HUES6 (cell line): ENCODE data around the gene HMGXB4.
A peak's percentile ranks its signal among the peaks of the same experiment; 100 is the strongest.

Source experiments
- H3K27ac ChIP-seq: 2 replicates; pipeline ENCODE4 v1.7.0; 2013; ENCODE audit warnings: low read depth, mild to moderate bottlenecking, low read length, inconsistent platforms
- H3K27me3 ChIP-seq: 2 replicates; pipeline ENCODE4 v1.6.1; 2013; ENCODE audit warnings: low read length; ENCODE audit not compliant: control insufficient read depth, insufficient read depth
- H3K36me3 ChIP-seq: 2 replicates; pipeline ENCODE4 v1.6.1; 2013; ENCODE audit warnings: low read length; ENCODE audit not compliant: control insufficient read depth, insufficient read depth
- H3K4me1 ChIP-seq: 2 replicates; pipeline ENCODE4 v1.6.1; 2013; ENCODE audit warnings: low read length; ENCODE audit not compliant: control insufficient read depth, insufficient read depth
- H3K4me3 ChIP-seq: 2 replicates; pipeline ENCODE4 v1.5.1; 2013; ENCODE audit warnings: low read depth, low read length
- H3K9ac ChIP-seq: one replicate; pipeline ENCODE4 v1.6.1; 2013; ENCODE audit warnings: mild to moderate bottlenecking, low read length
- H3K9me3 ChIP-seq: 2 replicates; pipeline ENCODE4 v1.6.1; 2013; ENCODE audit warnings: low read depth, low read length; ENCODE audit not compliant: control insufficient read depth, insufficient read depth

The HMGXB4 gene

GRCh38 chr22:35257321-35258190 is at the start of gene HMGXB4:
Gene HMGXB4 (plus strand): TSS chr22:35257493. CDS start chr22:35262391, 4,898 bp downstream.
- peak within 1 kb of the TSS; percentile 99 for H3K27ac ChIP-seq
- no peaks in the 10 kb centered on the region for H3K9me3 ChIP-seq
- H3K4me1 ChIP-seq: peaks cover 18% of the 10 kb centered on the region; the same call in 1 of the 2 replicates
- peaks cover 15% of the 10 kb centered on the region for H3K36me3 ChIP-seq
- H3K9ac ChIP-seq: peak within 1 kb of the TSS; percentile 90
- no peaks in the 10 kb centered on the region for H3K27me3 ChIP-seq
- H3K4me3 ChIP-seq: peak within 1 kb of the TSS; percentile 96

GRCh38 chr22:35208003-35208402 is 49.3 kb upstream of the HMGXB4 start:
- H3K36me3 ChIP-seq: no peaks in the 10 kb centered on the region
- no peak overlapping the region for H3K4me3 ChIP-seq
- peaks cover 12% of the 10 kb centered on the region; the same call in 1 of the 2 replicates for H3K4me1 ChIP-seq
- H3K27me3 ChIP-seq: no peaks in the 10 kb centered on the region
- no peaks in the 10 kb centered on the region for H3K9me3 ChIP-seq
- no peak overlapping the region for H3K9ac ChIP-seq
- no peak overlapping the region for H3K27ac ChIP-seq

- Histone ChIP-seq H3K27me3 (no peaks in the 10 kb centered on the region), H3K4me3 (no peak overlapping the region), H3K9ac (no peak overlapping the region), H3K9me3 (no peaks in the 10 kb centered on the region), H3K36me3 (no peaks in the 10 kb centered on the region), H3K4me1 (peaks cover 12% of the 10 kb centered on the region; the same call in 1 of the 2 replicates), H3K27ac (no peak overlapping the region)
Observed at GRCh38 chr22:35209203-35209602, 48.1 kb upstream of the HMGXB4 start.

- Histone ChIP-seq H3K4me1 (no peaks in the 10 kb centered on the region), H3K9ac (no peak overlapping the region), H3K27ac (no peak overlapping the region), H3K27me3 (no peaks in the 10 kb centered on the region), H3K9me3 (no peaks in the 10 kb centered on the region), H3K36me3 (no peaks in the 10 kb centered on the region), H3K4me3 (no peak overlapping the region)
Observed at GRCh38 chr22:35212009-35212408, 45.3 kb upstream of the HMGXB4 start.

- no peaks in the 10 kb centered on the region for H3K36me3 ChIP-seq
- H3K9me3 ChIP-seq: no peaks in the 10 kb centered on the region
- H3K4me3 ChIP-seq: no peak overlapping the region
- H3K4me1 ChIP-seq: no peaks in the 10 kb centered on the region
- H3K27ac ChIP-seq: no peak overlapping the region
- no peak overlapping the region for H3K9ac ChIP-seq
- no peaks in the 10 kb centered on the region for H3K27me3 ChIP-seq
Observed at GRCh38 chr22:35212996-35213395, 44.3 kb upstream of the HMGXB4 start.

GRCh38 chr22:35214968-35215367 is 42.3 kb upstream of the HMGXB4 start:
- no peaks in the 10 kb centered on the region for H3K36me3 ChIP-seq
- H3K27ac ChIP-seq: no peak overlapping the region
- H3K9me3 ChIP-seq: no peaks in the 10 kb centered on the region
- no peak overlapping the region for H3K9ac ChIP-seq
- no peak overlapping the region for H3K4me3 ChIP-seq
- no peaks in the 10 kb centered on the region for H3K27me3 ChIP-seq
- no peaks in the 10 kb centered on the region for H3K4me1 ChIP-seq

GRCh38 chr22:35215993-35216392 is 41.3 kb upstream of the HMGXB4 start:
- no peak overlapping the region for H3K4me3 ChIP-seq
- no peaks in the 10 kb centered on the region for H3K27me3 ChIP-seq
- no peaks in the 10 kb centered on the region for H3K9me3 ChIP-seq
- H3K9ac ChIP-seq: no peak overlapping the region
- no peak overlapping the region for H3K27ac ChIP-seq
- H3K36me3 ChIP-seq: no peaks in the 10 kb centered on the region
- no peaks in the 10 kb centered on the region for H3K4me1 ChIP-seq

GRCh38 chr22:35217527-35217926 is 39.8 kb upstream of the HMGXB4 start:
- Histone ChIP-seq H3K36me3 (no peaks in the 10 kb centered on the region), H3K4me1 (no peaks in the 10 kb centered on the region), H3K27me3 (no peaks in the 10 kb centered on the region), H3K9ac (no peak overlapping the region), H3K4me3 (no peak overlapping the region), H3K27ac (no peak overlapping the region), H3K9me3 (no peaks in the 10 kb centered on the region)

- Histone ChIP-seq H3K9ac (no peak overlapping the region), H3K27ac (no peak overlapping the region), H3K4me3 (no peak overlapping the region), H3K27me3 (no peaks in the 10 kb centered on the region), H3K36me3 (no peaks in the 10 kb centered on the region), H3K9me3 (no peaks in the 10 kb centered on the region), H3K4me1 (no peaks in the 10 kb centered on the region)
Observed at GRCh38 chr22:35218079-35218478, 39.2 kb upstream of the HMGXB4 start.

- Histone ChIP-seq H3K27me3 (no peaks in the 10 kb centered on the region), H3K36me3 (no peaks in the 10 kb centered on the region), H3K4me3 (no peak overlapping the region), H3K4me1 (no peaks in the 10 kb centered on the region), H3K9ac (no peak overlapping the region), H3K9me3 (no peaks in the 10 kb centered on the region), H3K27ac (no peak overlapping the region)
Observed at GRCh38 chr22:35219012-35219411, 38.3 kb upstream of the HMGXB4 start.

GRCh38 chr22:35220221-35220620 is 37.1 kb upstream of the HMGXB4 start:
- H3K36me3 ChIP-seq: no peaks in the 10 kb centered on the region
- H3K9me3 ChIP-seq: no peaks in the 10 kb centered on the region
- H3K4me1 ChIP-seq: no peaks in the 10 kb centered on the region
- H3K9ac ChIP-seq: no peak overlapping the region
- H3K27me3 ChIP-seq: no peaks in the 10 kb centered on the region
- no peak overlapping the region for H3K4me3 ChIP-seq
- no peak overlapping the region for H3K27ac ChIP-seq
